Measurements from ENCODE around the gene MEIOB. TPM values are rescaled to one million over a fixed set of nuclear protein-coding genes. Genes with fewer than 3 reads are reported as not detected.
A peak's percentile ranks its signal among the peaks of the same experiment; 100 is the strongest.

MEIOB gene
- total RNA-seq, 3 donors from 2014 or later, result not detected

DNA sequence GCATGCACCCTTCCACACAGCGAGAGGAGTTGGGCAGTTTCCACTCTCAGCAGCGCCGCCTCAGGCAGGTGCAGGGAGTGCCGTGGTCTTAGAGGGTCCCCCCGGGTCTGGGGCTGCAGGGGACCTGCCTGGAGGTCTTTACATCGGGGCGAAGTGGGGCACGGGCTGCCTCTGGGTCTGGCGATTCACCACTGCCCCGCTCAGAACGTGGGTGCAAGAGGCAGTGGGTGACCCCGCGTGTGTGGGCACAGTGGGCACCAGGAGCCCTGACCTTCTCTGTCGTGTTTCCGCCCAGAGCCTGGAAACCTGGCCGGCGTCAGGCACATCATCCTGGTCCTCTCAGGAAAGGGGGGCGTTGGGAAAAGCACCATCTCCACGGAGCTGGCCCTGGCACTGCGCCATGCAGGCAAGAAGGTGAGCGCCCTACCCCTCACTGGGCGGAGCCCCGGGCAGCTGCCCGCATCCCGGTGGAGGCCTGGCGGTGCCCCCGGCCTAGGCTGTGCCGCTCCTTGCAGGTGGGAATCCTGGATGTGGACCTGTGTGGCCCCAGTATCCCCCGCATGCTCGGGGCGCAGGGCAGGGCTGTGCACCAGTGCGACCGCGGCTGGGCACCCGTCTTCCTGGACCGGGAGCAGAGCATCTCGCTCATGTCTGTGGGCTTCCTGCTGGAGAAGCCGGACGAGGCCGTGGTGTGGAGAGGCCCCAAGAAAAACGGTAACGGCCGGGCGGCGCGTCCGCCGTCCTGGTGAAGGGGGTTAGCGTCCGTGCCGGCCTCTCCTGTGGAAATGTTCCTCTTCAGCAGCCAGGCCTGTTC is 85.5 kb downstream of the MEIOB start:
- DNase-seq (peak in 1 of 3 donors; percentile 30), ATAC-seq (no peak)
- TF ChIP-seq, protein P1, sequence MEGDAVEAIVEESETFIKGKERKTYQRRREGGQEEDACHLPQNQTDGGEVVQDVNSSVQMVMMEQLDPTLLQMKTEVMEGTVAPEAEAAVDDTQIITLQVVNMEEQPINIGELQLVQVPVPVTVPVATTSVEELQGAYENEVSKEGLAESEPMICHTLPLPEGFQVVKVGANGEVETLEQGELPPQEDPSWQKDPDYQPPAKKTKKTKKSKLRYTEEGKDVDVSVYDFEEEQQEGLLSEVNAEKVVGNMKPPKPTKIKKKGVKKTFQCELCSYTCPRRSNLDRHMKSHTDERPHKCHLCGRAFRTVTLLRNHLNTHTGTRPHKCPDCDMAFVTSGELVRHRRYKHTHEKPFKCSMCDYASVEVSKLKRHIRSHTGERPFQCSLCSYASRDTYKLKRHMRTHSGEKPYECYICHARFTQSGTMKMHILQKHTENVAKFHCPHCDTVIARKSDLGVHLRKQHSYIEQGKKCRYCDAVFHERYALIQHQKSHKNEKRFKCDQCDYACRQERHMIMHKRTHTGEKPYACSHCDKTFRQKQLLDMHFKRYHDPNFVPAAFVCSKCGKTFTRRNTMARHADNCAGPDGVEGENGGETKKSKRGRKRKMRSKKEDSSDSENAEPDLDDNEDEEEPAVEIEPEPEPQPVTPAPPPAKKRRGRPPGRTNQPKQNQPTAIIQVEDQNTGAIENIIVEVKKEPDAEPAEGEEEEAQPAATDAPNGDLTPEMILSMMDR (IDR thresholded peaks at IDR 0.05), result no peak
- peaks cover 11% of the 10 kb centered on the region for H3K4me1 ChIP-seq (ENCODE audit: low read depth)
- H3K4me3 ChIP-seq, result no peak overlapping the region
- intact Hi-C loops (cut with DNase I, micrococcal nuclease), result no loop called here
- peaks cover 4% of the 10 kb centered on the region for H3K36me3 ChIP-seq (ENCODE audit: low read depth)
- no peaks in the 10 kb centered on the region for H3K9me3 ChIP-seq

DNA sequence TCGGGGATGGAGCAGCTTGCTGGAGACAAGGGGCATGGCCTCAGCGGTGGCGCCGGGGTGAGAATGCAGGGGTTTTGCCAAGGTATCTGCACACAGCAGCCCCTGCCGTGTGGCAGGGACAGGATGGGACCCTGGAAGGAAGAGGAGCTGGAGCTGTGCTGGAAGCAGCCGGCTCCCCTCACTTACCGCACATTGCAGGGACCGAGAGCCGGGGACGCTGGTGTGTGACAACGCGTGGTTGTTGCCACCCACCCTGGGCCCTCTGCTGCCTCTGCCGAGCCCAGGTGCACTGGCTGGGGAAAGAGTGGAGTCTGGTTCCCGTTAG is 86.2 kb downstream of the MEIOB start:
- TF ChIP-seq, protein P1 (IDR thresholded peaks at IDR 0.05), result no peak
- DNase-seq (peak in 1 of 3 donors; percentile 50), ATAC-seq (no peak)
- intact Hi-C loops (cut with DNase I, micrococcal nuclease), result no loop called here
- H3K4me3 ChIP-seq, result no peak overlapping the region
- H3K4me1 ChIP-seq (ENCODE audit: low read depth), result peaks cover 17% of the 10 kb centered on the region
- H3K9me3 ChIP-seq, result no peaks in the 10 kb centered on the region
- H3K36me3 ChIP-seq (ENCODE audit: low read depth), result peaks cover 4% of the 10 kb centered on the region

- peaks cover 17% of the 10 kb centered on the region for H3K4me1 ChIP-seq (ENCODE audit: low read depth)
- intact Hi-C loops (cut with DNase I, micrococcal nuclease), result no loop called here
- DNase-seq, result peak in 1 of 3 donors; percentile 20
- ATAC-seq, result no peak
- no peaks in the 10 kb centered on the region for H3K9me3 ChIP-seq
- H3K36me3 ChIP-seq (ENCODE audit: low read depth), result peaks cover 4% of the 10 kb centered on the region
- H3K4me3 ChIP-seq, result no peak overlapping the region
- TF ChIP-seq, protein P1 (IDR thresholded peaks at IDR 0.05), result no peak
Measured at GRCh38 chr16:1784977-1785845, 86.8 kb downstream of the MEIOB start.

Other genes starting within 250 kb of the MEIOB start
- gene JPT2, start 193.9 kb downstream of the MEIOB start, total RNA-seq, result 10 to 100 TPM; 44.0 to 58.5 (median 57.3) TPM
- 10 to 100 TPM; 76.2 to 82.5 (median 79.4) TPM for gene MAPK8IP3, start 166.0 kb downstream of the MEIOB start, total RNA-seq
- 10 to 100 TPM; 49.1 to 66.0 (median 56.0) TPM for gene NME3, start 100.6 kb downstream of the MEIOB start, total RNA-seq
- gene EME2, start 99.4 kb downstream of the MEIOB start, total RNA-seq, result 10 to 100 TPM; 18.4 to 43.1 (median 24.7) TPM
- gene MRPS34, start 99.0 kb downstream of the MEIOB start, total RNA-seq, result 100 to 1,000 TPM in 1 of 3 donors, 10 to 100 TPM in 2; 89.1 to 107 (median 91.0) TPM
- 10 to 100 TPM; 39.7 to 56.5 (median 52.2) TPM for gene SPSB3, start 89.6 kb downstream of the MEIOB start, total RNA-seq
- gene NUBP2, start 89.2 kb downstream of the MEIOB start, total RNA-seq, result 10 to 100 TPM; 32.1 to 43.1 (median 39.3) TPM
- 1 to 10 TPM in 2 of 3 donors, under 1 TPM in 1; 0.51 to 1.9 (median 1.8) TPM for gene IGFALS, start 78.5 kb downstream of the MEIOB start, total RNA-seq
- gene HAGH, start 45.3 kb downstream of the MEIOB start, total RNA-seq, result 10 to 100 TPM; 63.4 to 94.8 (median 68.0) TPM
- gene FAHD1, start 45.0 kb downstream of the MEIOB start, total RNA-seq, result 10 to 100 TPM; 31.4 to 59.6 (median 54.6) TPM
- 1 to 10 TPM; 2.5 to 3.1 (median 2.6) TPM for gene HS3ST6, start 46.3 kb upstream of the MEIOB start, total RNA-seq
- gene MSRB1, start 71.0 kb upstream of the MEIOB start, total RNA-seq, result 10 to 100 TPM; 34.8 to 46.3 (median 40.5) TPM
- not detected for gene RPL3L, start 82.5 kb upstream of the MEIOB start, total RNA-seq
- gene NDUFB10, start 87.4 kb upstream of the MEIOB start, total RNA-seq, result 100 to 1,000 TPM; 204 to 212 (median 210) TPM
- 1,000 to 10,000 TPM; 1,284 to 2,138 (median 1,849) TPM for gene RPS2, start 92.7 kb upstream of the MEIOB start, total RNA-seq
- gene RNF151, start 94.7 kb upstream of the MEIOB start, total RNA-seq, result not detected
- gene TBL3, start 99.9 kb upstream of the MEIOB start, total RNA-seq, result 10 to 100 TPM; 21.6 to 25.5 (median 24.0) TPM
- 10 to 100 TPM; 12.2 to 39.9 (median 27.1) TPM for gene NOXO1, start 109.3 kb upstream of the MEIOB start, total RNA-seq
- gene GFER, start 112.0 kb upstream of the MEIOB start, total RNA-seq, result 10 to 100 TPM; 42.1 to 75.5 (median 68.8) TPM
- 1 to 10 TPM; 1.3 to 7.9 (median 1.5) TPM for gene SYNGR3, start 117.8 kb upstream of the MEIOB start, total RNA-seq
- gene ZNF598, start 137.7 kb upstream of the MEIOB start, total RNA-seq, result 10 to 100 TPM; 41.9 to 45.4 (median 42.4) TPM
- 1 to 10 TPM in 1 of 3 donors, under 1 TPM in 2; 0.32 to 2.1 (median 0.60) TPM for gene NPW, start 147.6 kb upstream of the MEIOB start, total RNA-seq
- gene NHERF2, start 154.7 kb upstream of the MEIOB start, total RNA-seq, result 10 to 100 TPM; 54.5 to 65.4 (median 60.0) TPM
- 10 to 100 TPM; 23.5 to 28.2 (median 24.5) TPM for gene NTHL1, start 175.7 kb upstream of the MEIOB start, total RNA-seq
- 100 to 1,000 TPM; 140 to 161 (median 150) TPM for gene TSC2, start 175.8 kb upstream of the MEIOB start, total RNA-seq